ENCODE measurements around the gene C19orf47.
"Not testable (repeated sequence)": the region's sequence is repeated elsewhere in the genome, so short reads cannot be mapped to it uniquely, and the experiment has no call there.

The C19orf47 gene

GRCh38 chr19:40335101-40335500 lies 13.1 kb downstream of the C19orf47 start:
- Histone ChIP-seq H3K79me2 (ENCODE audit: low read length) (no peaks in the 10 kb centered on the region), H3K36me3 (replicated peaks; ENCODE audit: low read depth, low read length) (peaks cover 18% of the 10 kb centered on the region)

GRCh38 chr19:40333083-40333482 lies 15.1 kb downstream of the C19orf47 start:
- not testable (repeated sequence) for H3K27ac ChIP-seq (ENCODE audit: low read length); H3K4me2 ChIP-seq (ENCODE audit: low read length); H3K9me3 ChIP-seq (ENCODE audit: insufficient read depth, low read length); H3K9ac ChIP-seq (ENCODE audit: low read length); H3K27me3 ChIP-seq (ENCODE audit: low read depth, low read length); H3K4me1 ChIP-seq (ENCODE audit: low read length); H4K20me1 ChIP-seq (ENCODE audit: insufficient read depth, low read length); H3K4me3 ChIP-seq (ENCODE audit: low read length); H2AFZ ChIP-seq (ENCODE audit: low read depth, low read length); H3K79me2 ChIP-seq (ENCODE audit: low read length)
- peaks cover 24% of the 10 kb centered on the region for H3K36me3 ChIP-seq (replicated peaks; ENCODE audit: low read depth, low read length)

More at GRCh38 chr19:40335101-40335500, 13.1 kb downstream of the C19orf47 start:
- Histone ChIP-seq H3K9me3 (ENCODE audit: insufficient read depth, low read length) (no peaks in the 10 kb centered on the region), H3K4me3 (ENCODE audit: low read length) (no peak overlapping the region), H4K20me1 (ENCODE audit: insufficient read depth, low read length) (peaks cover 9% of the 10 kb centered on the region), H3K9ac (ENCODE audit: low read length) (no peak overlapping the region), H3K27me3 (ENCODE audit: low read depth, low read length) (no peaks in the 10 kb centered on the region), H3K4me2 (ENCODE audit: low read length) (no peak overlapping the region), H2AFZ (ENCODE audit: low read depth, low read length) (no peak overlapping the region), H3K27ac (ENCODE audit: low read length) (no peak overlapping the region), H3K4me1 (ENCODE audit: low read length) (peaks cover 8% of the 10 kb centered on the region)
- TF ChIP-seq CTCF (IDR thresholded peaks at IDR 0.05; ENCODE audit: low read depth, low read length) (no peak), EZH2phosphoT487 (IDR thresholded peaks at IDR 0.05; ENCODE audit: low read depth) (no peak)

- peaks cover 29% of the 10 kb centered on the region for H3K36me3 ChIP-seq (replicated peaks; ENCODE audit: low read depth, low read length)
- H3K9me3 ChIP-seq (ENCODE audit: insufficient read depth, low read length) = no peaks in the 10 kb centered on the region
These were observed 15.5 kb downstream of the C19orf47 start for GRCh38 chr19:40332669-40333068.

GRCh38 chr19:40331052-40331451 lies 17.1 kb downstream of the C19orf47 start:
- no peak overlapping the region for H3K4me2 ChIP-seq (ENCODE audit: low read length)
- H3K4me1 ChIP-seq (ENCODE audit: low read length) = no peaks in the 10 kb centered on the region
- H3K36me3 ChIP-seq (replicated peaks; ENCODE audit: low read depth, low read length) = peaks cover 36% of the 10 kb centered on the region
- no peak overlapping the region for H2AFZ ChIP-seq (ENCODE audit: low read depth, low read length)
- no peak overlapping the region for H3K4me3 ChIP-seq (ENCODE audit: low read length)
- no peaks in the 10 kb centered on the region for H3K27me3 ChIP-seq (ENCODE audit: low read depth, low read length)
- H3K79me2 ChIP-seq (ENCODE audit: low read length) = no peaks in the 10 kb centered on the region
- no peak overlapping the region for H3K27ac ChIP-seq (ENCODE audit: low read length)
- H3K9me3 ChIP-seq (ENCODE audit: insufficient read depth, low read length) = no peaks in the 10 kb centered on the region
- H3K9ac ChIP-seq (ENCODE audit: low read length) = no peak overlapping the region
- H4K20me1 ChIP-seq (ENCODE audit: insufficient read depth, low read length) = 0 out of 2 replicates have a peak, but pooled peaks cover 4% of the 10 kb centered on the region
- no peak for TF ChIP-seq CTCF (IDR thresholded peaks at IDR 0.05; ENCODE audit: low read depth, low read length)
- no peak for TF ChIP-seq EZH2phosphoT487 (IDR thresholded peaks at IDR 0.05; ENCODE audit: low read depth)

More at GRCh38 chr19:40332669-40333068, 15.5 kb downstream of the C19orf47 start:
- Histone ChIP-seq H3K79me2 (ENCODE audit: low read length) (no peaks in the 10 kb centered on the region), H3K4me2 (ENCODE audit: low read length) (no peak overlapping the region), H3K4me1 (ENCODE audit: low read length) (no peaks in the 10 kb centered on the region), H3K27ac (ENCODE audit: low read length) (no peak overlapping the region), H3K4me3 (ENCODE audit: low read length) (no peak overlapping the region), H2AFZ (ENCODE audit: low read depth, low read length) (no peak overlapping the region), H3K9ac (ENCODE audit: low read length) (no peak overlapping the region), H4K20me1 (ENCODE audit: insufficient read depth, low read length) (0 out of 2 replicates have a peak, but pooled peaks cover 4% of the 10 kb centered on the region), H3K27me3 (ENCODE audit: low read depth, low read length) (no peaks in the 10 kb centered on the region)
- no peak for TF ChIP-seq CTCF (IDR thresholded peaks at IDR 0.05; ENCODE audit: low read depth, low read length)
- no peak for TF ChIP-seq EZH2phosphoT487 (IDR thresholded peaks at IDR 0.05; ENCODE audit: low read depth)
